Measurements from ENCODE around the gene INVS. TPM values are rescaled to one million over a fixed set of nuclear protein-coding genes. Genes with fewer than 3 reads are reported as not detected.
"Not testable (repeated sequence)": the region's sequence is repeated elsewhere in the genome, so short reads cannot be mapped to it uniquely, and the experiment has no call there.

Gene INVS
- polyA plus RNA-seq, 5 donors = 18.3 to 29.7 (median 26.4) TPM

DNA sequence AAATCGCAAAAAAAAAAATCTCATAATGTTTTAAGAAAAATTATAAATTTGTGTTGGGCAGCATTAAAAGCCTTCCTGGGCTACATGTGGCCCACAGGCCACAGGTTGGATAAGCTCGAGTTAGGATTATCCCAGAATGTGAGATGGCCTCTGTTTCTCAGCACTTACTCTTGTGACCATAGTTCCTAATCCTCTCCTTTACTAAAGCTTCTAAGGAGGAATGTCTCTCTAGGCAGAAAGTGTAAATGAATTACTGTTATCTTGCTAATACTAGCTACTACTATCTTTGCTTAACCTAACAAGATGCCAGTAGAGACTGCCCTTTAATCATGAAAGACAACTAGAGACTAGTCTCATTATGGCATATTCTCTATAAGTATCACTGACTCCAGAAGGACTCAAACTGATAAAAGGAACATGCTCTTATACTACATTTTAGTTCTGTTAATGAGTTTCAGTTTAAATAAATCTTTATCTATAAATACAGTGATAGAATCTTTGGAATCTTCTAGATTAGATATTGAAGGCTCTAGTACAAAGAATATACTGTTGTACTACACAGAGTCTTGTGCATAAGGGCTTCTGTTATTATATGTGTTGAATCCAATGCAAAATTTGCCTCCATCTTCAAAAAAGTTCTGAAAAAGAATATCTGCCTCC lies 13.8 kb downstream of the INVS start:
- no peak for DNase-seq

DNA sequence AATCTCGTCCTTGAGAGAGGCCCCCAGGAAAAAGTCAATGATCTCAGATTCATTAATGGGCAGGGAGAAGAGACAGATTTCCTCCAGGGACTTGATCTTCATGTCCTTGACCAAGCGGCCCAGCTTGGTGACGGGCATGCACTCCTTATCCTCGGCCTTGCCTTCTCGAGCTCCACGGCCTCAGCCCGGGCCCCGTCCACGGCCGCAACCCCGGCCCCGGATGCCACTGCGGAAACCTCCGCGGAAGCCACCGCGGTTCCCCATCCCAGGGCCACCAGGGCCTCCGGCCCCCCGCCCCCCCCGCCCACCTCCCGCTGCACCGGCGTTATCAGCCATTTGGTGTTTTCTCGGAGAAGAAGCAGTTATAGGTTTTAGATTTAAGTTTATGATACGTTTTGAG lies 18.3 kb downstream of the INVS start:
- DNase-seq = no peak

- no peak for DNase-seq
Measured at GRCh38 chr9:100120286-100120685, 21.2 kb downstream of the INVS start.

GRCh38 chr9:100125236-100125635 lies 26.2 kb downstream of the INVS start:
- no peak for DNase-seq

- DNase-seq = no peak
Measured at GRCh38 chr9:100125910-100126309, 26.9 kb downstream of the INVS start.

DNA sequence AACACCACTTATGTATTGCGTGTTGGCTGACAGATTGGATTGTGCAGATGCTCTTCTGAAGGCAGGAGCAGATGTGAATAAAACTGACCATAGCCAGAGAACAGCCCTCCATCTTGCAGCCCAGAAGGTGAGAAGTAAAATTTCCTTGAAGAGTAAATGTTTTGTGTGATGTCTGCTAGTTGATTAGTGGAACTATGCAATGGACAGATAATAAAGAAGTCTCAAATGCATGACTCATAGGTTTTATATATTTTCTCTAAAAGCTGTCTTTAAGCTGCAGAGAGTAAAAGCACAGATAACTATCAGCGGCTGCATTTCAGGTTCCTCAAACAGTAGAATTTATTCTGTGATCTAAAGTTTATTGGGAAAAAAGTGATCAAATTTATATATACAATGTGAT lies 27.4 kb downstream of the INVS start:
- no peak for DNase-seq

- no peak for DNase-seq
Measured at GRCh38 chr9:100129772-100130171, 30.7 kb downstream of the INVS start.

GRCh38 chr9:100131216-100131615 lies 32.2 kb downstream of the INVS start:
- no peak for DNase-seq

DNA sequence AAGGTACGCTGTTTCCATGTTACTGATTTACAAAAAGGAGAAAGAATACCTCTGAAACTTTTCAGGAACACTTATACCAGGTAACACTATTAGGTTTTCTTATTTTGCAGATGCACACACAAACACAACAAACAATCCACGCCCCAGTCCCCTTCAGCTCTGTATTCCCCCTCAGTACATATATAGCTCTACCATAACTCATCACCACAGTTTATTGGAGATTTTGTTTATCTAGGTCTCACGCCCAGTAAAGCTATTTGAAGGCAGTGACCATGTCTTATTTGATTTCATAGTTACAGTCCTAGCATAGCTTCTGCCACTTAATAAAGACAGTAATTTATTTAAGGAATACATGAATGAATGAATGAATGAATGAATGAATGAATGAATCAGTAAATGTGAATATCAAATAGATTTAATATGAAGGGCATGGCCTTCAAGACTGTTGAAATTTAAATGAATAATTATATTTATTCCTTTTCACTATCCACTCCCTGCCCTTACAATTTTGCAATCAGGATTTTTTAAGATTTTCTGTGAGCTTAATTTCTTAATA lies 32.9 kb downstream of the INVS start:
- DNase-seq = no peak

GRCh38 chr9:100134731-100135130 lies 35.7 kb downstream of the INVS start:
- DNase-seq = no peak

DNA sequence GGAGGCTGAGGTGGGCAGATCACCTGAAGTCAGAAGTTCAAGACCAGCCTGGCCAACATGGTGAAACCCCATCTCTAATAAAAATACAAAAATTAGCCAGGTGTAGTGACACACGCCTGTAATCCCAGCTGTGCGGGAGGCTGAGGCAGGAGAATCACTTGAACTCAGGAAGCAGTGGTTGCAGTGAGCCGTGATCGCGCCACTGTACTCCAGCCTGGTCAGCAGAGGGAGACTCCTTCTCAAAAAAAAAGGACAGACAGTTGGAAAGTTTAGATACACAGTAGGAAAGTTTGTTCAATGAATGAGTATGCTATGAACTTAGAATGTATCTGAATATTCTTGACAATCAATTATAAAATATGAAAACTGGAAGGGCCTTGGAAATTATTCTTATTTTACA lies 37.8 kb downstream of the INVS start:
- DNase-seq = not testable (repeated sequence)

- not testable (repeated sequence) for DNase-seq
Measured at GRCh38 chr9:100140303-100140702, 41.3 kb downstream of the INVS start.

GRCh38 chr9:100141862-100142261 lies 42.8 kb downstream of the INVS start:
- DNase-seq = not testable (repeated sequence)

DNA sequence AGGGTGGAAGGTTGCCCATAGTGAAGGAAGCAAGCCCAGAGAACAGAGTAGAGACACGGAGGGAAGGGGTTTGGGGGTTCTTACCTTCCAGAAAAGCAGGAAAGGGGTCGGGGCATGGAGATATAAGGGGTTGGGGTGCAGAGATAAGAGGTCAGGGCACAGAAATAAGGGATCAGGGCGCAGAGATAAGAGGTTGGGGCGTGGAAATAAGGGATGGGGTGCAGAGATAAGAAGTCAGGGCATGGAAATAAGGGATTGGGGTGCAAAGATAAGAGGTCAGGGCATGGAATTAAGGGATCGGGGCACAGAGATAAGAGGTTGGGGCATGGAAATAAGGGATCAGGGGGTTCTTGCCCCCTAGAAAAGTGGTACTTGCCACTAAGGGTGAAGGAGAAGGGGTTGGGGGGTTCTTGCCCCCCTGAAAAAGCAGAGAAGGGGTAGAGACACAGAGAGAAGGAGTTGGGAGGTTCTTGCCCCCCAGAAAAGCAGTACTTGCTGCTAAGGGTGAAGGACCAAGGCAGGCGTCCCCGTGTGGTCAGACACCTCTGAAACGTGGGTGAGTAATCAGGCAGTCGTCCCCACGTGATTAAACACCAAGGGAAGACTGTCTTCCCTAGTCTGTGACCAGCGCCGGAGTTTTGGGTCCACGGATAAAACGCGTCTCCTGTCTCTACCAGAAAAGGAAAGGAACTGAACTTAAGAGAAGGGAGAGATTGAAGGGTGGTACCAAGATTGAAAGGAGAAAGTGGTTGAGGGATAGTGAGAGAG lies 46.3 kb downstream of the INVS start:
- DNase-seq = not testable (repeated sequence)

- DNase-seq = not testable (repeated sequence)
Measured at GRCh38 chr9:100145976-100146375, 46.9 kb downstream of the INVS start.

DNA sequence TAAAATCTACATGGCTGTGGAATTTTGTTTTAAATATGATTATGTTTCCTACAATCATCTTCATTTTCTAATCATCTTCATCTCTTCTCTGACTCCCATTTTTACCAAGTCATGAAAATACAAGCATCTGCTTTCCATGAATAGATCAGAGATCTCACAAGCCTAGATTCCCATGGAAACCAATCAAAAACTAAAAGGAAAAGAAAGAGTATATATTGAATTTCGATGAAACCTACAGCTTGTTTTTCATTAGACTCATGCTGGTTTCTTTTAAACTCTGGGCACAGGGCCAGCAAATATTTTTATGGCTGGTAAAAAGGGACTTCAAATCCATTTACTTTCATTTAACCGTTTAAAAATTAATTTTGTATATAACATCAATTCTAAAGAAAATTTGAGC lies 51.2 kb downstream of the INVS start:
- no peak for DNase-seq

- no peak for DNase-seq
Measured at GRCh38 chr9:100160021-100160420, 61.0 kb downstream of the INVS start.

GRCh38 chr9:100167176-100167575 lies 68.1 kb downstream of the INVS start:
- no peak for DNase-seq

- DNase-seq = no peak
Measured at GRCh38 chr9:100167915-100168654, 69.0 kb downstream of the INVS start.

DNA sequence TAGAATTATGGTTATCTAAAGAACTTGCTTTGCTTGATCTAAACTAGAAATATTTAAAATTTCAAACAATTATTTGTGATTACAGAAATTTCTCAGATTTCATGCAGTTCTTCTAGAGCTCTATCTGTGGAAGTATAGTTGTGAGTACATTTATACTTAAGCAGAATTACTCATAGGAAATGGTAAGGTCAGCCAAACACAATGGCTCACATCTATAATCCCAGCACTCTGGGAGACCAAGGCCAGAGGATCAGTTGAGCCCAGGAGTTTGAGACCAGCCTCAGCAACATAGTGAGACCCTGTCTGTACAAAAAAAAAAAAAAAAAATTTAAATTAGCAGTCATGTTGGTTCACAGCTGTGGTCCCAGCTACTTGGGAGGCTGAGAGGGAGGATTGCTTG lies 71.0 kb downstream of the INVS start:
- DNase-seq = no peak

- no peak for DNase-seq
Measured at GRCh38 chr9:100170556-100170955, 71.5 kb downstream of the INVS start.

GRCh38 chr9:100186356-100186755 lies 87.3 kb downstream of the INVS start:
- no peak for DNase-seq

DNA sequence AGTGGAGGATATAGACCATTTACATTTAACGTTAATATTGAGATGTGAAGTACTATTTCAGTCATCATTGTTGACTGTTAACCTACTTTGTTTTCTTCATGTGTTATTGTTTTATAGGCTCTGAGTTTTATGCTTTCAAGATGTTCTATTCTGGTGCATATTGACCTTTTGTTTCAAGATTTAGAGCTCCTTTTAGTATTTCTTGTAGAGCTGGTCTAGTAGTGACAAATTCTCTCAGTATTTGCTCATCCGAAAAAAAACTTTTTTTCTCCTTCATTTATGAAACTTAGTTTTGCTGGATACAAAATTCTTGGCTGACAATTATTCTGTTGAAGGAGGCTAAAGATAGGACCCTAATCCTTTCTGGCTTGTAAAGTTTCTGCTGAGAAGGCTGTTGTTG lies 91.3 kb downstream of the INVS start:
- DNase-seq = no peak
